Lower leg skin (tissue), 3 donors: ENCODE results near the gene DCAF4.

Experiments used
- POLR2A ChIP-seq, 2 donors: fragments of 450-650 bp; IDR thresholded peaks; one replicate each; pipeline ENCODE4 v1.6.1; 2016 to 2017; ENCODE audit warnings: antibody characterized with exemption in 2 of 2, mild to moderate bottlenecking in 1 of 2, moderate library complexity in 1 of 2
- TF ChIP-seq, protein P1 (sequence below), 3 donors: fragments of 450-650 bp; IDR thresholded peaks; one replicate each; pipeline ENCODE4 v1.5.1; 2016; ENCODE audit warnings: antibody characterized with exemption in 3 of 3, mild to moderate bottlenecking in 3 of 3, moderate library complexity in 2 of 3

DNA sequence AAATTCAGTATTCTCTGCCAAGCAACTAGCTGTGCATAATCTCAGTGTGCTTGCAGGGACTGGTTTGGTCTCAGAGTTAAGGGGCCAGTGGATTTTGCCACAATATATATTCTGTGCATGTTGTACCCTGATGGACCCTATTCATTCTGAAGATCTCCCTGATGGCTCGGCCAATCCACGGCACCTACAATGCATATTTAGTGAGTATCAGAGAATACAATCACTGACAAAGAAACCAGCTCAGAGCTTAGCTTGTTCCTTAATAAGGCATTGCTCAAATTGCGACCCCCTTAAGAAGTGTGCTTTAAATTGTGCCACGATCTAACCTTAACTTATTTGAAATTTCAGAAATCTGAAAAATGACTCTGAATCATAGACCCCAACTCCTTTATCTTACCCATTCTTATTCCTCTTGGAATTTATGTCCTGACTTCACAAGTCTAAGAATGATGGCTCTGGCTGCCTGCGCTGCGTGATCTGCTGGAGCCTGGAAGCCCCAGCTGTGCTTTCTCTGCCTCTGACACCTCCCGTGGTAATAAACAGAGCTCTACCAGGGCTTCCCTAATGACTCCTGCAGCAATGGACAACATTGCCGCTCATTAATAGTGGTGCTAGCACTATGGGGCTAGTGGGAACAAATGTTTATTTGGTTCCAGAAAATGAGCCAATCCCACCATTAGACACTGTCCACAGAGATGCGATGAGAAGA, 9.0 kb upstream of the DCAF4 start:
- TF ChIP-seq, protein P1, sequence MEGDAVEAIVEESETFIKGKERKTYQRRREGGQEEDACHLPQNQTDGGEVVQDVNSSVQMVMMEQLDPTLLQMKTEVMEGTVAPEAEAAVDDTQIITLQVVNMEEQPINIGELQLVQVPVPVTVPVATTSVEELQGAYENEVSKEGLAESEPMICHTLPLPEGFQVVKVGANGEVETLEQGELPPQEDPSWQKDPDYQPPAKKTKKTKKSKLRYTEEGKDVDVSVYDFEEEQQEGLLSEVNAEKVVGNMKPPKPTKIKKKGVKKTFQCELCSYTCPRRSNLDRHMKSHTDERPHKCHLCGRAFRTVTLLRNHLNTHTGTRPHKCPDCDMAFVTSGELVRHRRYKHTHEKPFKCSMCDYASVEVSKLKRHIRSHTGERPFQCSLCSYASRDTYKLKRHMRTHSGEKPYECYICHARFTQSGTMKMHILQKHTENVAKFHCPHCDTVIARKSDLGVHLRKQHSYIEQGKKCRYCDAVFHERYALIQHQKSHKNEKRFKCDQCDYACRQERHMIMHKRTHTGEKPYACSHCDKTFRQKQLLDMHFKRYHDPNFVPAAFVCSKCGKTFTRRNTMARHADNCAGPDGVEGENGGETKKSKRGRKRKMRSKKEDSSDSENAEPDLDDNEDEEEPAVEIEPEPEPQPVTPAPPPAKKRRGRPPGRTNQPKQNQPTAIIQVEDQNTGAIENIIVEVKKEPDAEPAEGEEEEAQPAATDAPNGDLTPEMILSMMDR (IDR thresholded peaks at IDR 0.05) = no peak
- TF ChIP-seq POLR2A (IDR thresholded peaks at IDR 0.05) = no peak
